Stimulated activated naive CD8-positive, alpha-beta T cell treated with anti-CD3 and anti-CD28 coated beads, Interleukin-15, Interleukin-2, amounts not matched to agents 100 ng/mL and 50 ng/mL, for 24 hours (primary cell): ENCODE data around the gene PRKCA.
A peak's percentile ranks its signal among the peaks of the same experiment; 100 is the strongest.

ENCODE experiments used
- H3K27ac Mint-ChIP-seq: one replicate; pipeline ENCODE4 v1.8.0; 2021; ENCODE audit warnings: mild to moderate bottlenecking, mixed read lengths
- H3K27me3 Mint-ChIP-seq: one replicate; pipeline ENCODE4 v1.8.0; 2021; ENCODE audit warnings: mixed read lengths
- H3K36me3 Mint-ChIP-seq: one replicate; pipeline ENCODE4 v1.8.0; 2021; ENCODE audit warnings: low read depth, mixed read lengths
- H3K4me1 Mint-ChIP-seq: one replicate; pipeline ENCODE4 v1.8.0; 2021; ENCODE audit warnings: low read depth, mixed read lengths
- H3K4me3 Mint-ChIP-seq: one replicate; pipeline ENCODE4 v1.8.0; 2021; ENCODE audit warnings: mild to moderate bottlenecking, mixed read lengths
- H3K9me3 Mint-ChIP-seq: one replicate; pipeline ENCODE4 v1.8.0; 2021; ENCODE audit warnings: mixed read lengths

The PRKCA gene

GRCh38 chr17:66364990-66365490, 62.6 kb downstream of the PRKCA start:
- Mint-ChIP-seq H3K27ac (peak overlapping the region; percentile 91), H3K4me3 (peak overlapping the region; percentile 46), H3K4me1 (peaks cover 85% of the 10 kb centered on the region), H3K9me3 (no peaks in the 10 kb centered on the region), H3K27me3 (no peaks in the 10 kb centered on the region), H3K36me3 (peaks cover 41% of the 10 kb centered on the region)

GRCh38 chr17:66365903-66366302, 63.5 kb downstream of the PRKCA start:
- Mint-ChIP-seq H3K36me3 (peaks cover 41% of the 10 kb centered on the region), H3K4me3 (no peak overlapping the region), H3K4me1 (peaks cover 85% of the 10 kb centered on the region), H3K9me3 (no peaks in the 10 kb centered on the region), H3K27ac (peak overlapping the region; percentile 91), H3K27me3 (no peaks in the 10 kb centered on the region)

GRCh38 chr17:66367107-66367506, 64.7 kb downstream of the PRKCA start:
- H3K27me3 Mint-ChIP-seq = no peaks in the 10 kb centered on the region
- peaks cover 85% of the 10 kb centered on the region for H3K4me1 Mint-ChIP-seq
- peaks cover 41% of the 10 kb centered on the region for H3K36me3 Mint-ChIP-seq
- no peak overlapping the region for H3K4me3 Mint-ChIP-seq
- H3K9me3 Mint-ChIP-seq = no peaks in the 10 kb centered on the region
- peak overlapping the region; percentile 77 for H3K27ac Mint-ChIP-seq

GRCh38 chr17:66369830-66370229, 67.4 kb downstream of the PRKCA start:
- Mint-ChIP-seq H3K36me3 (peaks cover 38% of the 10 kb centered on the region), H3K4me1 (peaks cover 87% of the 10 kb centered on the region), H3K27ac (peak overlapping the region; percentile 27), H3K9me3 (no peaks in the 10 kb centered on the region), H3K27me3 (no peaks in the 10 kb centered on the region), H3K4me3 (no peak overlapping the region)

- Mint-ChIP-seq H3K9me3 (no peaks in the 10 kb centered on the region), H3K27ac (peak overlapping the region; percentile 90), H3K4me1 (peaks cover 86% of the 10 kb centered on the region), H3K4me3 (peak overlapping the region; percentile 58), H3K36me3 (peaks cover 39% of the 10 kb centered on the region), H3K27me3 (no peaks in the 10 kb centered on the region)
These were observed 69.1 kb downstream of the PRKCA start for GRCh38 chr17:66371561-66371960.

GRCh38 chr17:66372182-66372581, 69.8 kb downstream of the PRKCA start:
- Mint-ChIP-seq H3K27ac (peak overlapping the region; percentile 90), H3K9me3 (no peaks in the 10 kb centered on the region), H3K36me3 (peaks cover 33% of the 10 kb centered on the region), H3K4me3 (peak overlapping the region; percentile 47), H3K27me3 (no peaks in the 10 kb centered on the region), H3K4me1 (peaks cover 80% of the 10 kb centered on the region)

- no peaks in the 10 kb centered on the region for H3K27me3 Mint-ChIP-seq
- no peaks in the 10 kb centered on the region for H3K9me3 Mint-ChIP-seq
- H3K4me1 Mint-ChIP-seq = peaks cover 77% of the 10 kb centered on the region
- H3K36me3 Mint-ChIP-seq = peaks cover 28% of the 10 kb centered on the region
- no peak overlapping the region for H3K4me3 Mint-ChIP-seq
- H3K27ac Mint-ChIP-seq = peak overlapping the region; percentile 90
These were observed 70.7 kb downstream of the PRKCA start for GRCh38 chr17:66373079-66373478.

GRCh38 chr17:66373944-66374817, 71.8 kb downstream of the PRKCA start:
- Mint-ChIP-seq H3K9me3 (no peaks in the 10 kb centered on the region), H3K4me3 (peak overlapping the region; percentile 60), H3K27me3 (no peaks in the 10 kb centered on the region), H3K36me3 (peaks cover 24% of the 10 kb centered on the region), H3K27ac (peak overlapping the region; percentile 90), H3K4me1 (peaks cover 85% of the 10 kb centered on the region)

GRCh38 chr17:66375121-66375520, 72.7 kb downstream of the PRKCA start:
- peak overlapping the region; percentile 60 for H3K4me3 Mint-ChIP-seq
- H3K9me3 Mint-ChIP-seq = no peaks in the 10 kb centered on the region
- H3K27me3 Mint-ChIP-seq = no peaks in the 10 kb centered on the region
- peaks cover 88% of the 10 kb centered on the region for H3K4me1 Mint-ChIP-seq
- peak overlapping the region; percentile 90 for H3K27ac Mint-ChIP-seq
- H3K36me3 Mint-ChIP-seq = peaks cover 22% of the 10 kb centered on the region

GRCh38 chr17:66378296-66378695, 75.9 kb downstream of the PRKCA start:
- peaks cover 78% of the 10 kb centered on the region for H3K4me1 Mint-ChIP-seq

GRCh38 chr17:66379544-66379943, 77.1 kb downstream of the PRKCA start:
- Mint-ChIP-seq H3K36me3 (peaks cover 15% of the 10 kb centered on the region), H3K4me1 (peaks cover 75% of the 10 kb centered on the region), H3K27me3 (no peaks in the 10 kb centered on the region), H3K27ac (peak overlapping the region; percentile 59), H3K9me3 (no peaks in the 10 kb centered on the region), H3K4me3 (no peak overlapping the region)

More at GRCh38 chr17:66378296-66378695, 75.9 kb downstream of the PRKCA start:
- H3K27me3 Mint-ChIP-seq = no peaks in the 10 kb centered on the region
- H3K36me3 Mint-ChIP-seq = peaks cover 13% of the 10 kb centered on the region
- no peak overlapping the region for H3K4me3 Mint-ChIP-seq
- H3K27ac Mint-ChIP-seq = peak overlapping the region; percentile 85
- H3K9me3 Mint-ChIP-seq = no peaks in the 10 kb centered on the region

- Mint-ChIP-seq H3K4me1 (peaks cover 74% of the 10 kb centered on the region), H3K4me3 (no peak overlapping the region), H3K27ac (no peak overlapping the region), H3K36me3 (peaks cover 18% of the 10 kb centered on the region), H3K9me3 (no peaks in the 10 kb centered on the region), H3K27me3 (no peaks in the 10 kb centered on the region)
These were observed 77.6 kb downstream of the PRKCA start for GRCh38 chr17:66379996-66380395.

- Mint-ChIP-seq H3K36me3 (peaks cover 17% of the 10 kb centered on the region), H3K27me3 (no peaks in the 10 kb centered on the region), H3K4me3 (no peak overlapping the region), H3K4me1 (peaks cover 78% of the 10 kb centered on the region), H3K9me3 (no peaks in the 10 kb centered on the region), H3K27ac (peak overlapping the region; percentile 76)
These were observed 79.4 kb downstream of the PRKCA start for GRCh38 chr17:66381701-66382362.

- Mint-ChIP-seq H3K4me3 (no peak overlapping the region), H3K36me3 (peaks cover 32% of the 10 kb centered on the region), H3K27ac (peak overlapping the region; percentile 53), H3K9me3 (no peaks in the 10 kb centered on the region), H3K4me1 (peaks cover 80% of the 10 kb centered on the region), H3K27me3 (no peaks in the 10 kb centered on the region)
These were observed 80.9 kb downstream of the PRKCA start for GRCh38 chr17:66383333-66383732.
